Pancreas (tissue), 10 donors: Measurements from ENCODE around the gene KDM7A. TPM values are rescaled to one million over a fixed set of nuclear protein-coding genes. Genes with fewer than 3 reads are reported as not detected.

ENCODE experiments used
- ATAC-seq, 4 donors: fragments of 200-7000 bp; cut with Tn5 transposase; one replicate each; pipeline versions ENCODE4 v1.8.0 to v1.9.1; 2020; ENCODE audit warnings: mild to moderate bottlenecking in 4 of 4, moderate library complexity in 4 of 4
- DNase-seq, 6 donors: peaks; one replicate each; pipeline ENCODE4 v3.0.0-alpha.2; 2020
- FAIRE-seq: peaks from 2 replicates; lab custom pipeline; 2012; peaks lifted over from hg19 to GRCh38; lab: Jason Lieb, UNC
- H3K27ac ChIP-seq, 4 donors: fragments of 200-600 bp; sonication (generic); 1 replicate in 3 of 4; 2 replicates in 1 of 4; pipeline versions ENCODE4 v1.5.0 to v1.8.0; 2020
- H3K27me3 ChIP-seq, 4 donors: fragments of 200-600 bp; one replicate each; pipeline ENCODE4 v1.8.0; 2021
- H3K36me3 ChIP-seq, 3 donors: fragments of 200-600 bp; sonication (generic) in 1 of 3; one replicate each; pipeline versions ENCODE4 v1.5.0 to v1.8.0; 2020 to 2021
- H3K4me1 ChIP-seq, 3 donors: fragments of 200-600 bp; one replicate each; pipeline ENCODE4 v1.8.0; 2021
- H3K4me3 ChIP-seq, 4 donors: fragments of 200-600 bp; sonication (generic) in 2 of 4; one replicate each; pipeline versions ENCODE4 v1.5.0 to v1.8.0; 2020 to 2021
- H3K9me3 ChIP-seq, 4 donors: fragments of 200-600 bp; one replicate each; pipeline ENCODE4 v1.8.0; 2021
- CTCF ChIP-seq, 4 donors: fragments of 200-600 bp; sonication (generic) in 3 of 4; IDR thresholded peaks; one replicate each; pipeline versions ENCODE4 v1.5.0 to v1.8.0; 2021; ENCODE audit warnings: antibody characterized with exemption in 4 of 4
- WGBS, 2 donors: extraction: QIAGEN DNeasy Blood & Tissue Kit; methylation state at CpG; one replicate each; pipeline ENCODE4 v1.1.7; 2013; 5-methylcytosine and 5-hydroxymethylcytosine counted together
- intact Hi-C, 3 donors: fragments of 100-400 bp; cut with DNase I; formaldehyde crosslinking; loops; one replicate each; pipeline versions ENCODE4 v1.11.1 to v1.14.2; 2022
- polyA plus RNA-seq, 2 donors: library from polyadenylated mRNA; stranded (reverse); fragments of 200-250 nt; gene quantifications; one replicate each; pipeline ENCODE4 v1.2.3, GENCODE V29; 2013
- total RNA-seq, 6 donors: library from RNA; stranded (reverse); fragmentation: NEBNext Ultra II Directional in 4 of 6; extraction: Animal tissue kit (Norgen Biotek cat#: 25700) in 4 of 6; gene quantifications; one replicate each; pipeline versions ENCODE4 v1.2.1 to v1.2.4, GENCODE V29; 2021 to 2023
- donor health status: healthy with polysubstance abuse.
- donor health status: DM: no; HTN: no; CAD: no; lungs with moderate emphysema.
- donor health status: DM: no; HTN: no; CAD: no.
- donor health status: control.
- donor health status: control.
- donor health status: Bipolar disorder and iron deficiency.
- donor health status: DM: yes; HTN: yes; CAD: no.
- donor health status: DM: no; HTN: no; CAD: no.
- donor health status: DM: no; HTN: no; CAD: no.
- donor health status: DM: yes; HTN: yes; CAD: no.

The KDM7A gene
- total and polyA plus RNA-seq, 8 donors: 3.3 to 8.5 (median 6.2) TPM

- Histone ChIP-seq H3K9me3 (no peaks in the 10 kb centered on the region), H3K4me1 (peaks cover 10 to 14% (median 11%) of the 10 kb centered on the region in 3 donors), H3K27me3 (no peaks in the 10 kb centered on the region), H3K4me3 (no peak overlapping the region), H3K36me3 (peaks cover 0 to 16% (median 0%) of the 10 kb centered on the region in 3 donors), H3K27ac (no peak overlapping the region)
- FAIRE-seq (no peak), ATAC-seq (no peak), DNase-seq (no peak)
- intact Hi-C loops: no loop called here
- WGBS, 2 donors: 91 to 95% methylated on average over 12 of the region's 12 CpGs
- TF ChIP-seq CTCF (IDR thresholded peaks at IDR 0.05): no peak
Observed at GRCh38 chr7:140041659-140042385, 135.0 kb downstream of the KDM7A start.

GRCh38 chr7:140039896-140040295 lies 136.9 kb downstream of the KDM7A start:
- Histone ChIP-seq H3K27ac (no peak overlapping the region), H3K9me3 (no peaks in the 10 kb centered on the region), H3K4me3 (no peak overlapping the region), H3K4me1 (peaks cover 0 to 1% (median 0%) of the 10 kb centered on the region in 3 donors), H3K27me3 (no peaks in the 10 kb centered on the region), H3K36me3 (peaks cover 0 to 24% (median 0%) of the 10 kb centered on the region in 3 donors)
- WGBS, 2 donors: 94 to 95% methylated on average over 12 of the region's 12 CpGs
- DNase-seq: no peak
- ATAC-seq: no peak
- intact Hi-C loops: no loop called here
- no peak for TF ChIP-seq CTCF (IDR thresholded peaks at IDR 0.05)
- no peak for FAIRE-seq

DNA sequence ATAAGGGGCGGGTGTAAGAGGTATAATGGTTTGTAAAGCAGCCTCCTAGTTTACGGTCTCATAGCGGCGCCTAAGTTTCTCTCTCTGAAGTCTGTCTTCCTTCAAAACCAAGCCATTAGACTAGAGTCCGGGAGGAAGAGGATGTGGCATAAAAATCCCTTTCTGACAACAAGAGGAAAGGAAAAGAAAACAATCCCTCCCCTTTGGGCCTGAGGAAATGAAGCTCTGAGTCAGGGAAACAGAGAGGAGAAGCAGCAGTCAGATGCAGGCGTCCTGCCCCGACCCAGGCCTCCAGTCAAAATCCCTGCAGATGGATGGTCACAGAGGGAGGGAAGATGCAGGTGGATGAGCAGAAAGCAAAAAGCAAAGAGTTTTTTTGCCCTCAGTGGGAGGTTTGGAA lies 137.7 kb downstream of the KDM7A start:
- Histone ChIP-seq H3K9me3 (no peaks in the 10 kb centered on the region), H3K27me3 (no peaks in the 10 kb centered on the region), H3K4me1 (no peaks in the 10 kb centered on the region), H3K36me3 (peaks cover 0 to 24% (median 0%) of the 10 kb centered on the region in 3 donors), H3K4me3 (no peak overlapping the region), H3K27ac (no peak overlapping the region)
- TF ChIP-seq CTCF (IDR thresholded peaks at IDR 0.05): no peak
- no peak for ATAC-seq
- no peak for DNase-seq
- intact Hi-C loops: no loop called here
- no peak for FAIRE-seq
- 88 to 93% methylated on average over 7 of the region's 7 CpGs for WGBS, 2 donors

GRCh38 chr7:140036224-140036962 lies 140.4 kb downstream of the KDM7A start:
- H3K36me3 ChIP-seq: peaks cover 0 to 24% (median 0%) of the 10 kb centered on the region in 3 donors
- intact Hi-C loops: no loop called here
- FAIRE-seq (no peak), DNase-seq (no peak), ATAC-seq (no peak)
- H3K4me1 ChIP-seq: no peaks in the 10 kb centered on the region
- no peak overlapping the region for H3K4me3 ChIP-seq
- WGBS, 2 donors: 79 to 80% methylated on average over 11 of the region's 11 CpGs
- no peak for TF ChIP-seq CTCF (IDR thresholded peaks at IDR 0.05)
- H3K27me3 ChIP-seq: no peaks in the 10 kb centered on the region
- no peaks in the 10 kb centered on the region for H3K9me3 ChIP-seq
- H3K27ac ChIP-seq: no peak overlapping the region
